Fibroblast of skin of right quadriceps (primary cell): Measurements from ENCODE around the gene WAS.
"Not testable (repeated sequence)": the region's sequence is repeated elsewhere in the genome, so short reads cannot be mapped to it uniquely, and the experiment has no call there.

Experiments used
- DNase-seq: peaks from one replicate; pipeline ENCODE4 v3.0.0-alpha.2; 2013

Gene WAS

GRCh38 chrX:48688531-48689150 lies 5.0 kb downstream of the WAS start:
- no peak for DNase-seq

DNA sequence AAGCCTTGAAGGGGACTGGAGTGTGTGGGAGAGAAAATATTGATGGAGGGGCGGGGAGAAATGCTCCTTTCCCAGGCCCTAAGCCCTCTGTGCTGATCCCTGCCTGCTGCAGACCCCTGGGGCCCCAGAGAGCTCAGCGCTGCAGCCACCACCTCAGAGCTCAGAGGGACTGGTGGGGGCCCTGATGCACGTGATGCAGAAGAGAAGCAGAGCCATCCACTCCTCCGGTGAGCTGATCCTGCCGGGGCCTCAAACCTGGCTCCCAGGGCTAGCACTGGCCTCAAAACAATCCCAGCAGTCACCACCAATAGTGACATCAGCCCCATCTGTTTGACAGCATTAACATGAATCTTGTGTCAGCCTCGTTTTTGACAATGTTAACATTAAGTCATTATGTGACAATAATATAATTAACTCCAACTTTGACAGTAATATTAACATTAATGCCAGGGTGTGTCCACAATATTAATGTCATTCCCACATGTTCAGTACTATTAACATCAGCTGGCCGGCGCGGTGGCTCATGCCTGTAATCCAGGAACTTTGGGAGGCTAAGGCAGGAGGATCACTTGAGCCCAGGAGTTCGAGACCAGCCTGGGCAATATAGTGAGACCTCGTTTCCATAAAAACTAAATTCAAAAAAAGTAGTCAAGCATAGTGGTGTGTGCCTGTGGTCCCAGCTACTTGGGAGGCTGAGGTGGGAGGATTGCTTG lies 5.8 kb downstream of the WAS start:
- no peak for DNase-seq

DNA sequence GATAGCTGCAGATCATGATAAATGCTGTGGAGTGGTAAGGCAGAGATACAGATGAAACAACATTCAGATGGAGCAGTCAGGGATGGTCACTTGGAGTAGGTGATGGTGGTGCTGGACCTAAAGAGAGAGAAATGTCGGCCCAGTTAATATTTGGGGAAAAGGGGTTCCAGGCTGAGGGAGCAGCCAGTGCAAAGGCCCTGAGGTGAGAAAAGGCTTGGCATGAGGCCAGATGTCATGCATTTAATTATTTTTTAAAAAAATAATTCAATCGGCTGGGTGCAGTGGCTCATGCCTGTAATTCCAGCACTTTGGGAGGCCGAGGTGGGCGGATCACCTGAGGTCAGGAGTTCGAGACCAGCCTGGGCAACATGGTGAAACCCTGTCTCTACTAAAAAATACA lies 8.1 kb downstream of the WAS start:
- not testable (repeated sequence) for DNase-seq

DNA sequence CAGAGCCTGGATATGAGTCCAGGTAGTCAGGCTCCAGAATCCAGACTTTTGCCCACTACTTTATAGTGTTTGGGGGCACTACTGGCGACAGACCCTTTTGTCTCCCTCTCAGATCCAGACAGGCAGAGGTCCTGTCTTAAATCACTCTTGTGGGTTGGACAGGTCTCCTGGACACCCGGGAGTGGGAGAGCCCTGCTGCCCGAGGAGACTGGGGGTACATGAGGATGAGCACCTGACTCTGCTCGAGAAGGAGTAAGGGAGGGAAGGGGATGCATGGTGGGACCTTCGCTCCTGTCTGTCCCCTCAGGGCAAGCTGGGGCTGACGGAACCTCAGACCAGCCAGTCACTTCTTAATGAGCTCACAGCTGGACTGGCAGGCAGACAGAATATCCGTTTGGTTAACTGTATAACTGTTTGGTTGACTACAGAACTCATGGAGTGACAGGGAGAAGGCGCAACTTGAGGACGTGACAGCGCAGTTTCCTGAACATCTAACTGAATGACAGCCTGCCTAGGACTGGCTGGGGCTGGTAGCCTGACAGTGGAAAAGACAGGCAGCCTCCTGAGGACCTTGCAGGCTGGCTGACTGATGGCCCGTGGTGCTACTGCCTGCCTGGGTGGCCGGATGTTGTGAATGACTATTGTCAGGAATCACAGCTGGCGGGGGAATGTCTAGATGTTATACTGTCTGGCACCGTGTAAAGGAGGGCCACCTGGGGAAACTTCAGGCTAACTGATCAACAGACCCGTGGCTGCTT lies 11.4 kb downstream of the WAS start:
- DNase-seq: no peak

DNA sequence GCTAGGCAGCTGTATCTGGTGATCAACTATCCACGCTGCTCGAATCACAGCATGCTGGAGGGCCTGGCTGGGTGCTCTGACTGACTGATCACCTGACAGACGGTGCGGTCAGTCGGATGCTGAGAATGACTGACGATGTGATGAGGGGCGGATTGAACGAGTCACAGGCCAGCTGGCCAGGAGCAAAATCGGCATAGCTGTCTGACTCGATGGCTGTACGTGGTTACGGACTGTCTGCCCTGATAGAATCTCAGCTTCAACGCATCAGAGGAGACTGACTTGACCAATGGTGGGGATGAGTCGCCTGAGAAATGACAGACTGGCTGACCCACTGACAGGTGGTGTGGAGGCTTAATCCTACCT lies 11.9 kb downstream of the WAS start:
- DNase-seq: no peak

- peak; percentile 3 for DNase-seq
These were observed 12.3 kb downstream of the WAS start for GRCh38 chrX:48695925-48696300.

DNA sequence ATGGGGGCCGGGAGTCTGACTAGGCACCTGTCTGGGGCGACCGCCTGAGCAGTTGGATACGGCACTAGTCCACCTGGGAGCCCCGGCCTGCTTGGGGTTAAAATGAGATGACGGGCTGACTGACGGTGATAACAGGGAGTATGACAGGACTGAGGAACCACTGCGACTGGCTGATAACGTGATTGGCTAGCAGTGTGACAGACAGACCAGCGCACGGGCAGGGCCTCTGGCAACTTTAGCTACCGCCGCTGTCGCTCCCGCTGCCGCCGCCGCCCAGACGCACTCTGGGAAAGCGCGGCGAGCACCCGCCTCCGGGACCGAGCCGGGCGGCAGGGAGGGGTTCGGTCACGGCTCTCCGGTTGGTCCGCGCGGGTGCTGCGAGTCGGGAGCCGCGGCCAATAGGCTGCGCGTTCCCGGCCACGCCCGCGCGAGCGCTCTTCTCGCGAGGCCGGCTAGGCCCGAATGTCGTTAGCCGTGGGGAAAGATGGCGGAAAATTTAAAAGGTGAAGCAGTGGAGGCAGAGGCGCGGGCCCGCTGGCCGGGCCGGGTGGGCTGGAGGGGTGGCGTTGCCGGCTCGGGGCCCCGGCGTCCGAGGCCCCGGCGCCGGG lies 12.8 kb downstream of the WAS start, which contains the start of gene SUV39H1:
SUV39H1 (plus strand) TSS at position 434 of the 608 bp plus-strand sequence; CDS start at position 485, 51 bp downstream.
- DNase-seq: peak; percentile 85

- peak; percentile 46 for DNase-seq
These were observed 13.5 kb downstream of the WAS start for GRCh38 chrX:48696909-48697727.

DNA sequence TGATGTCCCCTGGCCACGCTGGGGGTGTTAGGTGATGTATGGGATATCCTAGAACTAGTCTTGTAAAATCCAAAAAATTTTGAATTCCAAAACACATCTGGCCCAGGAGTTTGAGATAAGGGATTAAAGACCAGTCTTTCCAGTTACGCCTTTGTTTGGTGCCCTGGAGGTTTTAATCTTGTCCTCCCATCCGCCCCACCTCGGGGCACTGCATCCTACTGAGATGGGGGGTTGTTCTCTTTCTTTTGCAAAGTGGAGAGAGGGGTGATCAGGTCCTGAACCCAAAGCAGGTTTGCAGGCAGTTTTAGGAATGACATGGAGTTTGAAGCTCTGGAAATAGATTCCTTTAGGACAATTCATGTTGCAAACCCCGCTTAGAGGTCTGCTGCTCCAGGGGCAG lies 14.7 kb downstream of the WAS start:
- no peak for DNase-seq

- no peak for DNase-seq
These were observed 16.6 kb downstream of the WAS start for GRCh38 chrX:48700246-48700645.

DNA sequence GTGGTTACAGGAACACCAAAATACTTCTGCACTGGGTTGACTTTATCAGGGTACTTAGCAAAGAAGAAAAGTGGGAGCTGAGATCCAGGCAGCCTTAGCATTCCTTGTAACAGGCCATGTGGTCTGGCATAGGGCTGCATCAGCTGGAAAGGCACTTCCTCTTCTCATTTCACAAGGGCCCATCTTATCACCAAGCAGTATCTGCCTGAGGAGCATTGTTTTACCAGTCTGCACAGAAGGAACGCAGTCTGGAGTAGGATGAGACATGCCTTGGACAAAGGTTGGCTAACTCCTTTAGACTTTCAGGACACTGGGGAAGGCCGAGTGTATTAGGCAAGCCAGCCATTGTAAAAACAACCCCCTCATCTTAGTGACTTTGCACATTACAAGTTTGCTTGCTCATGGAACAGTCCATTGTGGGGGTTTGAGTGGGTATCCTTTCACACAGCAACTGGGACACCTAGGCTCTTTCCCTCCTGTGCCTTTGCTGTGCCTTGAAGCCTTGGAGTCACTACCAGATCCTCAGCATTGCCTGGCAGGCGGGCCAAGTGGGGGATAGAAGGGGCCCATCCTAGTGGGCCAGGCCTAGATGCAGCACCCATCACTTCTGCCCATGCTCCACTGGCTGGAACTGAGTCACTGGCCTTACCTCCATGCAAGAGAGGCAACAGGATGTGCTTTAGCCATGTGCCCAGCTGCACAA lies 17.5 kb downstream of the WAS start:
- DNase-seq: no peak

DNA sequence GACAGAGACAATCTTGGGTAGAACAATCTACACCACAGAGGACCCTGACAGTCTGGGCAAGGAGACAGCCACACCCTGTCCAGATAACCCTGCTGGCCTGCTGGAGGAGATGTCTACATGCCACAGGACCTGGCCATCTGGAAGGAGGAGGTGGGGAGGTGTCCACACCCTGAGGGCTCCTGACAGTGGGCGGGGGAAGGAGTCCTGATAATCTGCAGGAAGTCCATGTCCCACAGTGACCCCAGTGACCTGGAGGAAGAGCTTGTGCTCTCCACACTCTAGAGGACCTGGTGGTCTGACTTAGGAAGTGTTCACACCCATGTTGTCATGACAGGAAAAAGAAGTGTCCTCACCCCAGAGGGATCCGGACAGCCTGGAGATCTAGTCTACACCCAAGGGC lies 18.4 kb downstream of the WAS start:
- DNase-seq: no peak

GRCh38 chrX:48702716-48703115 lies 19.1 kb downstream of the WAS start:
- DNase-seq: no peak

DNA sequence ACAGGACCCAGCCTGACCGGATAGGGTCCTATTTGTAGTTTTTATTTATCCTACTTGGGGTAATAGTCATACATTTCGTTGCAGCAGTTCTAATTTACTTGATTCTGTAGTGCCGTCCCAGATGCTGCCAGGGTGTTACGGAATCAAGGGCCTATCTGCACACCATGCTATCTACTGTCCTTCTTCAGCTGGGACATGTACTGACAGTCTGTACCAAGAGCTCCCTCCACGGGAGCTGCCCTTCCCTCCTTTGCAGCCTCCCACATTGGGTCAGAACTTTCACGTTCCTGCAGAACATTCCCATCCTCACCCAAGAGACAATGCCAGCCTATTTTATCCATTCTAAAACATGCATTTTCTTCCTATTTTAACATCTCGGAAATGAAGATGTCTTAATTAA lies 19.6 kb downstream of the WAS start:
- DNase-seq: no peak

- no peak for DNase-seq
These were observed 20.3 kb downstream of the WAS start for GRCh38 chrX:48703642-48704481.

DNA sequence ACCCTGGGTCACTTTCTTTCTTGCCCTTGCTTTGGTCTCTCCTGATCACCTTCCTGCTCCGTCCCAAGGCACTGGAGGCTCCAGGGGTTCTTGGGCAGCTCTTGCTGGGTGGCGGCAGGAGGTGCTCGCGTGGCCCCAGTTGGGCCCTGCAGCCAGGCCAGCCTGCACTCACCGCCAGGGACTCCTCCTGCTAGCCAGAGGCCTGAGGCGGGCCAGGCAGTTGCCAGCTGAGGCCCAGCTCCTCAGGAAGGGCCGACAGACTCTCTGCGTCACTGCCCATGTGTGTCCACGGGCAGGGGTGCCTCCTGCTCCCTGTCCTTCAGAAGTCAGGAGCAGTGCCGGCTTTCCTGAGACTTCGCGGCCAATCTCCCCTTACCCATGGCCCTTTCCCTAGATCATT lies 22.3 kb downstream of the WAS start:
- DNase-seq: no peak

DNA sequence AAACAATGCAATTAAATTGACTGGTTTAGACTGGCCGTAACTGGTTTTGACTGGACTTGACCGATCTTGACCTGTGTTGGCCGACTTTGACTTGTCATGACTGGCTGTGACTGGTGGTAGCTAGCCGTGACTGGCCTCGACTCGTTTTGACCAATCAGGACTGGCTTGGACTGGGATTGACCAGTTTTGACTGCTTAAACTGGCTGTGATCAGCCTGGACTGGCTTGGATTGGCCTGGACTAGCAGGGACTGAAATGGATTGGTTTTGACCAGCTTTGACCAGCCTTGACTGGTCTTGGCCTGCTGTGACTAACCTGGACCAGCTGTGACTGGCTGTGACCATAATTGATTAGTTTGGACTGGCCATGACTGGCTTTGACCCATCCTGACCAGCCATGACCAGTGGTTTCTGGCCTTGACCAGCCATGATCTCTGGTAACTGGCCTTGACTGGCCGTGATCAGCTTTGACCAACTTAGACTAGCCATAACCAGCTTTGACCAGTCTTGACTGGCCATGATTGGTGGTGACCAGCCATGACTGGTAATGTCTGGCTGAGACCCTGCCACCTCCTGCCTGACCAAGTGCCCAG lies 26.0 kb downstream of the WAS start:
- no peak for DNase-seq

DNA sequence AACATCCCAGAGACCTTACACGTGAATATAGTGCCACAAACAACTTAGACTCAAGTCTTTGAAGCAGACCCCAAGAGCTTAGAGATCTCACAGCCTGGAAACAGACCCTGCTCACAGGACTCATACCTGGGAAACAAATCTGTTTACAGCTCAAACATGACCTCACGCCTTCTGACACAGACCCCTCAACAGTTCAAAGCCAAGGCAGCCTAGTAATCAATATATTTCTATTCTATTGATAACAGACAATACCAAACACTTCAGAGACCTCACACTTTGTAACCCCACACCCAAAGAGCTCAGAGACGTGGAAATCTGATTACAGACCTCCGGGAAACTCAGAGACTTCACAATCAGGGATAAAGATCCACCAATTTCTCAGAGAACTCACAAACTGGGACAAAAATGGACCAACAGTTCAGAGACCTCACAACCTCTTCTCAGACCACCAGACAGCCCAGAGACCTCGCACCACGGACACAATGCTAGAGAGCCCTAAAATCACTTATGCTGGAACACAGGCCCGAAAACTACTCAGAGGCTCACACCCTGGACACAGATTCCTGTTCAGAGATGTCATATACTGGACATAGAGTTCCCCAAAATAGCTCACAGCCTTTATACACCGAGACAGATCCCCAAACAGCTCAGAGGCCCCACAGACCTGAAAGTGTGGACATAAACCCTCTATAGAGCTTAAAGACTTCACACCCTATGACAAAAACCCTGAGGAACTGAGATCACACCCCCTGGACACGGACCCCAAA lies 27.7 kb downstream of the WAS start:
- no peak for DNase-seq

- DNase-seq: no peak
These were observed 28.4 kb downstream of the WAS start for GRCh38 chrX:48711929-48712505.

DNA sequence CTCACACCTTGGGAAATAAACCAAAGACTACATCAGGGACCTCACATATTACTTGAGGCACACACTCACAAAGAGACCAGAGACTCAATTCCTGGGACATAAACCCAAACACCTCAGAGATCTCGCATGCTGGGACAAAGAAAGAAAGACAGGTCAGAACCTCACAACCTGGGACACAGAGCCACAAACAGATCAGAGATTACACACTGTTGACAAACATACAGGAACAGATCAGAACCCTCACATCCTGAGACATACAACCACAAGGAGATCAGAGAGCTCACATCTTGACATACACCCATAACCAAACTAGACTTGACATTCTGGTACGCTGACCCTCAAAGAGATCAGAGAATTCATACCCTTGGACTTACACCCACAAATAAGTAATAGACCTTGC lies 30.2 kb downstream of the WAS start:
- DNase-seq: no peak
